OCI-LY7 (cell line): ENCODE measurements around the gene CENPH. TPM values are rescaled to one million over a fixed set of nuclear protein-coding genes. Genes with fewer than 3 reads are reported as not detected.

Experiments
- BruUV-seq: library from RNA; stranded (reverse); fragments of 400-500 nt; replicated peaks from 2 replicates; lab custom pipeline; 2021; lab: Mats Ljungman, UMichigan
- CTCF ChIA-PET: fragments of 300-600 bp; sonication (Branson Sonifier 250); formaldehyde crosslinking; loops from one replicate; lab custom pipeline; 2022; ENCODE audit warnings: antibody characterized with exemption; ENCODE audit not compliant: unreplicated experiment; lab: Charles Lee
- POLR2A ChIA-PET: fragments of 300-600 bp; sonication (Branson Sonifier 250); formaldehyde crosslinking; loops from one replicate; lab custom pipeline; 2022; ENCODE audit warnings: antibody characterized with exemption; lab: Charles Lee
- DNase-seq: peaks from one replicate; pipeline ENCODE4 v3.0.0-alpha.2; 2015; ENCODE audit warnings: low spot score
- H2AFZ ChIP-seq: fragments of 200-600 bp; sonication (generic), shearing (Covaris generic); 2 replicates; pipeline ENCODE4 v1.6.1; 2014; ENCODE audit warnings: mild to moderate bottlenecking, antibody characterized with exemption, low read length, moderate library complexity
- H3K27ac ChIP-seq: fragments of 200-600 bp; sonication (generic); 2 replicates; pipeline ENCODE4 v1.5.1; 2014; ENCODE audit warnings: mixed run types, low read depth, mild to moderate bottlenecking, moderate library complexity, low read length, inconsistent platforms; ENCODE audit not compliant: poor library complexity, severe bottlenecking
- H3K36me3 ChIP-seq: fragments of 200-600 bp; sonication (generic); 2 replicates; pipeline ENCODE4 v1.6.1; 2014; ENCODE audit warnings: mild to moderate bottlenecking, antibody characterized with exemption, low read length, moderate library complexity, mixed read lengths; ENCODE audit not compliant: insufficient read depth
- H3K4me1 ChIP-seq: fragments of 200-600 bp; sonication (generic); 2 replicates; pipeline ENCODE4 v1.5.1; 2014; ENCODE audit warnings: mild to moderate bottlenecking, low read length; ENCODE audit not compliant: insufficient read depth, poor library complexity, severe bottlenecking
- H3K4me2 ChIP-seq: fragments of 200-600 bp; sonication (generic); 2 replicates; pipeline ENCODE4 v1.6.1; 2014; ENCODE audit warnings: mild to moderate bottlenecking, low read length
- H3K4me3 ChIP-seq: fragments of 200-600 bp; sonication (generic); 2 replicates; pipeline ENCODE4 v1.5.1; 2014; ENCODE audit warnings: mild to moderate bottlenecking, low read depth, low read length; ENCODE audit not compliant: poor library complexity, severe bottlenecking
- H3K79me2 ChIP-seq: fragments of 200-600 bp; sonication (generic); 2 replicates; pipeline ENCODE4 v1.6.1; 2016; ENCODE audit warnings: low read depth, mild to moderate bottlenecking, low read length, moderate library complexity, mixed read lengths; ENCODE audit not compliant: insufficient read depth
- H3K9me2 ChIP-seq: fragments of 200-600 bp; sonication (generic); 2 replicates; pipeline ENCODE4 v1.6.1; 2016; ENCODE audit warnings: mild to moderate bottlenecking, low read length, mixed read lengths; ENCODE audit not compliant: insufficient read depth
- H3K9me3 ChIP-seq: fragments of 200-600 bp; sonication (generic); 2 replicates; pipeline ENCODE4 v1.6.1; 2014; ENCODE audit warnings: mild to moderate bottlenecking, mixed run types, low read length, mixed read lengths
- H4K20me1 ChIP-seq: fragments of 200-600 bp; sonication (generic); 2 replicates; pipeline ENCODE4 v1.6.1; 2014; ENCODE audit warnings: mild to moderate bottlenecking, antibody characterized with exemption, low read length, moderate library complexity, mixed read lengths; ENCODE audit not compliant: insufficient read depth
- CTCF ChIP-seq: fragments of 200-600 bp; sonication (generic); conservative IDR thresholded peaks from 2 replicates; pipeline ENCODE4 v1.5.1; 2014; ENCODE audit warnings: mild to moderate bottlenecking, antibody characterized with exemption, low read length, moderate library complexity, mixed read lengths
- EZH2phosphoT487 ChIP-seq: fragments of 200-600 bp; sonication (generic); IDR thresholded peaks from 2 replicates; pipeline ENCODE4 v1.6.1; 2018; ENCODE audit warnings: low read depth, borderline replicate concordance, mild to moderate bottlenecking, mixed run types, antibody characterized with exemption, low read length, moderate library complexity, mixed read lengths
- intact Hi-C: fragments of 100-400 bp; cut with micrococcal nuclease; formaldehyde crosslinking; loops from one replicate; pipeline ENCODE4 v1.10.0; 2022; ENCODE audit not compliant: unreplicated experiment
- total RNA-seq, 2 experiments: library from RNA; depleted of rRNA in 1 of 2; stranded (reverse); fragments of >200 nt in 1 of 2; shearing (Covaris generic) in 1 of 2; gene quantifications; 2 replicates each; pipeline ENCODE4 v1.2.3, GENCODE V29; 2014 to 2022

CENPH gene
- total RNA-seq, 2 experiments from 2014 or later = 86.1 to 105 TPM

- BruUV-seq = no TSS peak
- H3K27ac ChIP-seq = no peak overlapping the region
- CTCF ChIA-PET = no interaction called here
These were observed 13.1 kb downstream of the CENPH start for GRCh38 chr5:69202497-69202896.

DNA sequence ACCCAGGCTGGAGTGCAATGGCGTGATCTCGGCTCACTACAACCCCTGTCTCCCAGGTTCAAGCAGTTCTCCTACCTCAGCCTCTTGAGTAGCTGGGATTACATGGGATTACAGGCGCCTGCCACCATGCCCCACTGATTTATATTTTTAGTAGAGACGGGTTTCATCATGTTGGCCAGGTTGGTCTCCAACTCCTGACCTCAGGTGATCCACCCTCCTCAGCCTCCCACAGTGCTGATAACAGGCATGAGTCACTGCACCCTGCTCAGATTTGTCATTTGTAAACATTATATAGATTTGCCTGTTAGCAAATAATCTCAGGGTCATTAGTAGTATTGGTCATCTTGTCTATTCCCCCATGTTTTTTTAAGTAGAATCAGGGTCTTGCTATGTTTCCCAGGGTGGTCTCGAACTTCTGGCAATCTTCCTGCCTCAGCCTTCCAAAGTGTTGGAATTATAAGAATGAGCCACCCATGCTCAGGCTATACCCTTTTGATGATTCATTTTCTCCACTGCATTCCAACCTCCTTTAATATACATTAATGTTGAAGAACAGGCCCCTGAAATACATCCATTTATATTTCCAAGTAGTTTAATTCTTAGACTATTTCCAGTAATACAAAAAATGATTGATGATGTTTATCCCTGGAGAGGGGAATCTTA is 17.3 kb downstream of the CENPH start:
- intact Hi-C loops = no loop called here
- H3K27ac ChIP-seq = no peak overlapping the region
- H3K36me3 ChIP-seq = peaks cover 86% of the 10 kb centered on the region
- no peak for DNase-seq
- no peaks in the 10 kb centered on the region for H3K4me1 ChIP-seq
- H3K9me2 ChIP-seq = no peaks in the 10 kb centered on the region
- H4K20me1 ChIP-seq = no peaks in the 10 kb centered on the region
- no peak overlapping the region for H3K4me2 ChIP-seq
- CTCF ChIA-PET = no interaction called here
- H2AFZ ChIP-seq = no peak overlapping the region
- no peaks in the 10 kb centered on the region for H3K79me2 ChIP-seq
- H3K9me3 ChIP-seq = no peaks in the 10 kb centered on the region
- POLR2A ChIA-PET = no interaction called here
- TF ChIP-seq EZH2phosphoT487 = no peak
- no peak for TF ChIP-seq CTCF
- no peak overlapping the region for H3K4me3 ChIP-seq
- BruUV-seq = no TSS peak

More at GRCh38 chr5:69202497-69202896, 13.1 kb downstream of the CENPH start:
- Histone ChIP-seq H3K36me3 (peaks cover 85% of the 10 kb centered on the region), H3K9me2 (no peaks in the 10 kb centered on the region), H3K79me2 (no peaks in the 10 kb centered on the region), H3K9me3 (no peaks in the 10 kb centered on the region), H3K4me2 (no peak overlapping the region), H2AFZ (no peak overlapping the region), H3K4me1 (no peaks in the 10 kb centered on the region), H4K20me1 (no peaks in the 10 kb centered on the region), H3K4me3 (no peak overlapping the region)
- TF ChIP-seq EZH2phosphoT487 (no peak), CTCF (no peak)
- intact Hi-C loops = no loop called here
- POLR2A ChIA-PET = interaction anchor here (0.7 to 1.7 kb wide), 3 partner anchors 10 to 35 kb away, joined by 3 to 5 read pairs (median 3); partner anchors contain the start of gene CCNB1
- DNase-seq = no peak

DNA sequence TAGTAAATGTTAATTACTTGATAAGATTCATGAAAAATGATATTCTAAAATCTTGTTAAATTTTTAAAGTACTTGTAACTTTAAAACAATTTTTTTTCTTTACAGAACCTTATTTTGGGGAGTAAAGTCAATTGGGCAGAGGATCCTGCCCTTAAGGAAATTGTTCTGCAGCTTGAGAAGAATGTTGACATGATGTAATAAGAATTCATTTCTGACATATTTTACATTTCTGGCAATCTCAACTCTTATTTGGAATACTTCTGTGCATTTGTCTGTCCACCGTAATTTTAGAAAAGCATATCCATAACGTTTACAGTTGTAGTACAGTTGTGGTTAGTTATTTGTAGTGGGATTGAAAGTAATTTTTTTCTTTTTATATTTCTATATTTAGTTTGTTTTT is 20.2 kb downstream of the CENPH start:
- Histone ChIP-seq H4K20me1 (no peaks in the 10 kb centered on the region), H3K9me2 (no peaks in the 10 kb centered on the region), H2AFZ (no peak overlapping the region), H3K79me2 (no peaks in the 10 kb centered on the region), H3K4me1 (no peaks in the 10 kb centered on the region), H3K27ac (no peak overlapping the region), H3K4me2 (no peak overlapping the region), H3K4me3 (no peak overlapping the region), H3K36me3 (peaks cover 73% of the 10 kb centered on the region), H3K9me3 (no peaks in the 10 kb centered on the region)
- BruUV-seq = no TSS peak
- ChIA-PET POLR2A (interaction anchor here (0.5 kb wide), 1 partner anchor 17 kb away, joined by 3 read pairs; no protein-coding TSS in a partner anchor), CTCF (no interaction called here)
- no peak for DNase-seq
- intact Hi-C loops = no loop called here
- TF ChIP-seq CTCF (no peak), EZH2phosphoT487 (no peak)
